ENCODE results near the gene CPN2.

GRCh38 chr3:194318511-194319161 is 32.5 kb downstream of the CPN2 start:
- TF ChIP-seq PATZ1 (CRISPR knock-in tag; IDR thresholded peaks at IDR 0.05; ENCODE audit: borderline replicate concordance) (no peak), ZNF70 (CRISPR knock-in tag; IDR thresholded peaks at IDR 0.05) (no peak), CSDC2 (CRISPR knock-in tag; IDR thresholded peaks at IDR 0.05) (no peak), PPARA (CRISPR knock-in tag; IDR thresholded peaks at IDR 0.05; ENCODE audit: borderline replicate concordance) (no peak)
